A673 (cell line): ENCODE measurements around the gene CIDEA. TPM values are rescaled to one million over a fixed set of nuclear protein-coding genes. Genes with fewer than 3 reads are reported as not detected.

Experiments
- BruUV-seq: library from RNA; stranded (reverse); fragments of 400-500 nt; replicated peaks from 2 replicates; lab custom pipeline; 2021; lab: Mats Ljungman, UMichigan
- CTCF ChIA-PET: fragments of 300-600 bp; sonication (Branson Sonifier 250); formaldehyde crosslinking; loops from one replicate; lab custom pipeline; 2022; ENCODE audit warnings: antibody characterized with exemption; lab: Charles Lee
- POLR2A ChIA-PET: fragments of 300-600 bp; sonication (Branson Sonifier 250); formaldehyde crosslinking; loops from one replicate; lab custom pipeline; 2022; ENCODE audit warnings: antibody characterized with exemption; ENCODE audit not compliant: low non-redundant PET; lab: Charles Lee
- DNase-seq: peaks from one replicate; pipeline ENCODE4 v3.0.0-alpha.2; 2015; ENCODE audit warnings: low spot score
- H3K27ac ChIP-seq: fragments of 200-600 bp; sonication (generic); 2 replicates; pipeline ENCODE4 v1.5.1; 2016; ENCODE audit warnings: mixed run types, low read depth, mild to moderate bottlenecking, mixed read lengths, antibody characterized with exemption, low read length; ENCODE audit not compliant: poor library complexity, severe bottlenecking
- H3K27me3 ChIP-seq: fragments of 200-600 bp; sonication (generic); replicated peaks from 2 replicates; pipeline ENCODE4 v1.6.1; 2017; ENCODE audit warnings: mixed run types, low read depth, mild to moderate bottlenecking, mixed read lengths, antibody characterized with exemption, low read length; ENCODE audit not compliant: insufficient read depth, poor library complexity
- H3K36me3 ChIP-seq: fragments of 200-600 bp; sonication (generic); 2 replicates; pipeline ENCODE4 v1.6.1; 2016; ENCODE audit warnings: mixed run types, mild to moderate bottlenecking, mixed read lengths, antibody characterized with exemption, low read length; ENCODE audit not compliant: insufficient read depth, poor library complexity, severe bottlenecking
- H3K4me1 ChIP-seq: fragments of 200-600 bp; sonication (generic); 2 replicates; pipeline ENCODE4 v1.6.1; 2017; ENCODE audit warnings: mixed run types, mild to moderate bottlenecking, mixed read lengths, antibody characterized with exemption, low read length; ENCODE audit not compliant: insufficient read depth, poor library complexity, severe bottlenecking
- H3K4me3 ChIP-seq: fragments of 200-600 bp; sonication (generic); 2 replicates; pipeline ENCODE4 v1.5.1; 2016; ENCODE audit warnings: low read depth, mixed run types, mild to moderate bottlenecking, mixed read lengths, low read length; ENCODE audit not compliant: poor library complexity, severe bottlenecking
- H3K9me3 ChIP-seq: fragments of 200-600 bp; sonication (generic); 2 replicates; pipeline ENCODE4 v1.6.1; 2016; ENCODE audit warnings: mixed run types, low read depth, mild to moderate bottlenecking, mixed read lengths, antibody characterized with exemption, low read length; ENCODE audit not compliant: poor library complexity, severe bottlenecking
- CTCF ChIP-seq: fragments of 300-800, 200-600 bp; sonication (generic); conservative IDR thresholded peaks from 2 replicates; pipeline ENCODE4 v1.5.1; 2017; ENCODE audit warnings: low read depth, mild to moderate bottlenecking, antibody characterized with exemption, low read length, moderate library complexity, mixed read lengths
- EZH2 ChIP-seq: fragments of 200-600 bp; sonication (generic); IDR thresholded peaks from 2 replicates; pipeline ENCODE4 v1.6.1; 2017; ENCODE audit warnings: borderline replicate concordance, low read depth, mild to moderate bottlenecking, mixed read lengths, antibody characterized with exemption, low read length; ENCODE audit not compliant: poor library complexity, severe bottlenecking
- intact Hi-C: fragments of 100-400 bp; cut with micrococcal nuclease; formaldehyde crosslinking; loops from one replicate; pipeline ENCODE4 v1.10.0; 2022; ENCODE audit not compliant: unreplicated experiment
- total RNA-seq: library from RNA; stranded (reverse); gene quantifications from 2 replicates; pipeline ENCODE4 v1.2.3, GENCODE V29; 2021

The CIDEA gene
- total RNA-seq, 1 experiment from 2014 or later, result not detected

GRCh38 chr18:12302391-12303147 is 48.4 kb downstream of the CIDEA start:
- intact Hi-C loops, result no loop called here
- H3K36me3 ChIP-seq, result no peaks in the 10 kb centered on the region
- peaks cover 5% of the 10 kb centered on the region for H3K4me1 ChIP-seq
- no peak for TF ChIP-seq CTCF
- no peak for TF ChIP-seq EZH2
- H3K27ac ChIP-seq, result no peak overlapping the region
- no peaks in the 10 kb centered on the region for H3K9me3 ChIP-seq
- H3K4me3 ChIP-seq, result no peak overlapping the region
- no peak for DNase-seq
- no TSS peak for BruUV-seq
- no peaks in the 10 kb centered on the region for H3K27me3 ChIP-seq
- CTCF ChIA-PET, result no interaction called here
- POLR2A ChIA-PET, result no interaction called here

GRCh38 chr18:12304351-12305210 is 50.4 kb downstream of the CIDEA start:
- peaks cover 5% of the 10 kb centered on the region for H3K4me1 ChIP-seq
- ChIA-PET POLR2A (no interaction called here), CTCF (no interaction called here)
- TF ChIP-seq CTCF, result no peak
- no peak for TF ChIP-seq EZH2
- peaks cover 2% of the 10 kb centered on the region for H3K36me3 ChIP-seq
- intact Hi-C loops, result loop anchor here (5.0 kb wide), 1 partner anchor 47 kb away; no protein-coding TSS in a partner anchor
- H3K27ac ChIP-seq, result no peak overlapping the region
- no peak overlapping the region for H3K4me3 ChIP-seq
- H3K27me3 ChIP-seq, result no peaks in the 10 kb centered on the region
- no peaks in the 10 kb centered on the region for H3K9me3 ChIP-seq
- no peak for DNase-seq
- BruUV-seq, result no TSS peak

GRCh38 chr18:12305211-12305610 is 51.0 kb downstream of the CIDEA start:
- ChIA-PET CTCF (no interaction called here), POLR2A (interaction anchor here (0.5 kb wide), 1 partner anchor 10 kb away, joined by 3 read pairs; no protein-coding TSS in a partner anchor)
- H3K9me3 ChIP-seq, result no peaks in the 10 kb centered on the region
- TF ChIP-seq EZH2 (no peak), CTCF (no peak)
- H3K27ac ChIP-seq, result no peak overlapping the region
- peaks cover 5% of the 10 kb centered on the region for H3K4me1 ChIP-seq
- DNase-seq, result no peak
- BruUV-seq, result no TSS peak
- peaks cover 7% of the 10 kb centered on the region for H3K36me3 ChIP-seq
- H3K4me3 ChIP-seq, result no peak overlapping the region
- intact Hi-C loops, result loop anchor here (5.0 kb wide), 1 partner anchor 48 kb away; no protein-coding TSS in a partner anchor
- no peaks in the 10 kb centered on the region for H3K27me3 ChIP-seq
